ENCODE data around the gene CENPK. TPM values are rescaled to one million over a fixed set of nuclear protein-coding genes. Genes with fewer than 3 reads are reported as not detected.

Gene CENPK
- total RNA-seq, 1 experiment from 2014 or later = 45.6 TPM

DNA sequence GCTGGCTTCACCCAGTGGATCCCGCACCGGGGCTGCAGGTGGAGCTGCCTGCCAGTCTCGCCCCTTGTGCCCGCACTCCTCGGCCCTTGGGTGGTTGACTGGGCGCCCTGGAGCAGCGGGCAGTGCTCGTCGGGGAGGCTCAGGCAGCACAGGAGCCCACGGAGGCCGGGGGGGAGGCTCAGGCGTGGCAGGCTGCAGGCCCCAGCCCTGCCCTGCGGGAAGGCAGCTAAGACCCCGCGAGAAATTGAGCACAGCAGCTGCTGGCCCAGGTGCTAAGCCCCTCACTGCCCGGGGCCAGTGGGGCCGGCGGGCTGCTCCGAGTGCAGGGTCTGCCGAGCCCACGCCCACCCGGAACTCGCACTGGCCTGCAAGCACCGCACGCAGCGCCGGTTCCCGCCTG, 77.6 kb downstream of the CENPK start:
- Histone ChIP-seq H3K4me1 (replicated peaks; ENCODE audit: insufficient read depth) (peaks cover 16% of the 10 kb centered on the region), H4K20me1 (ENCODE audit: insufficient read depth) (no peaks in the 10 kb centered on the region), H3K9me3 (ENCODE audit: insufficient read depth, low read depth) (no peaks in the 10 kb centered on the region), H3K27me3 (ENCODE audit: insufficient read depth, low read depth) (no peaks in the 10 kb centered on the region), H3K79me2 (ENCODE audit: low read depth) (no peaks in the 10 kb centered on the region), H3K4me3 (no peak overlapping the region), H3K4me2 (no peak overlapping the region), H3K27ac (no peak overlapping the region), H2AFZ (no peak overlapping the region), H3K36me3 (ENCODE audit: low read depth) (no peaks in the 10 kb centered on the region), H3F3A (ENCODE audit: insufficient read depth, low read depth) (peaks cover 14% of the 10 kb centered on the region), H3K9me2 (ENCODE audit: insufficient read depth) (no peaks in the 10 kb centered on the region)
- CTCF ChIA-PET = interaction anchor here (1.1 kb wide), 1 partner anchor 674 kb away, joined by 4 read pairs; no protein-coding TSS in a partner anchor
- POLR2A ChIA-PET (ENCODE audit: unreplicated experiment) = no interaction called here
- BruUV-seq (replicated peaks) = no TSS peak
- TF ChIP-seq, protein P1, sequence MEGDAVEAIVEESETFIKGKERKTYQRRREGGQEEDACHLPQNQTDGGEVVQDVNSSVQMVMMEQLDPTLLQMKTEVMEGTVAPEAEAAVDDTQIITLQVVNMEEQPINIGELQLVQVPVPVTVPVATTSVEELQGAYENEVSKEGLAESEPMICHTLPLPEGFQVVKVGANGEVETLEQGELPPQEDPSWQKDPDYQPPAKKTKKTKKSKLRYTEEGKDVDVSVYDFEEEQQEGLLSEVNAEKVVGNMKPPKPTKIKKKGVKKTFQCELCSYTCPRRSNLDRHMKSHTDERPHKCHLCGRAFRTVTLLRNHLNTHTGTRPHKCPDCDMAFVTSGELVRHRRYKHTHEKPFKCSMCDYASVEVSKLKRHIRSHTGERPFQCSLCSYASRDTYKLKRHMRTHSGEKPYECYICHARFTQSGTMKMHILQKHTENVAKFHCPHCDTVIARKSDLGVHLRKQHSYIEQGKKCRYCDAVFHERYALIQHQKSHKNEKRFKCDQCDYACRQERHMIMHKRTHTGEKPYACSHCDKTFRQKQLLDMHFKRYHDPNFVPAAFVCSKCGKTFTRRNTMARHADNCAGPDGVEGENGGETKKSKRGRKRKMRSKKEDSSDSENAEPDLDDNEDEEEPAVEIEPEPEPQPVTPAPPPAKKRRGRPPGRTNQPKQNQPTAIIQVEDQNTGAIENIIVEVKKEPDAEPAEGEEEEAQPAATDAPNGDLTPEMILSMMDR (conservative IDR thresholded peaks at IDR 0.05) = no peak
- no peak for TF ChIP-seq EZH2 (IDR thresholded peaks at IDR 0.05; ENCODE audit: low read depth)
- no peak for DNase-seq
- intact Hi-C loops (cut with micrococcal nuclease; ENCODE audit: unreplicated experiment) = no loop called here

DNA sequence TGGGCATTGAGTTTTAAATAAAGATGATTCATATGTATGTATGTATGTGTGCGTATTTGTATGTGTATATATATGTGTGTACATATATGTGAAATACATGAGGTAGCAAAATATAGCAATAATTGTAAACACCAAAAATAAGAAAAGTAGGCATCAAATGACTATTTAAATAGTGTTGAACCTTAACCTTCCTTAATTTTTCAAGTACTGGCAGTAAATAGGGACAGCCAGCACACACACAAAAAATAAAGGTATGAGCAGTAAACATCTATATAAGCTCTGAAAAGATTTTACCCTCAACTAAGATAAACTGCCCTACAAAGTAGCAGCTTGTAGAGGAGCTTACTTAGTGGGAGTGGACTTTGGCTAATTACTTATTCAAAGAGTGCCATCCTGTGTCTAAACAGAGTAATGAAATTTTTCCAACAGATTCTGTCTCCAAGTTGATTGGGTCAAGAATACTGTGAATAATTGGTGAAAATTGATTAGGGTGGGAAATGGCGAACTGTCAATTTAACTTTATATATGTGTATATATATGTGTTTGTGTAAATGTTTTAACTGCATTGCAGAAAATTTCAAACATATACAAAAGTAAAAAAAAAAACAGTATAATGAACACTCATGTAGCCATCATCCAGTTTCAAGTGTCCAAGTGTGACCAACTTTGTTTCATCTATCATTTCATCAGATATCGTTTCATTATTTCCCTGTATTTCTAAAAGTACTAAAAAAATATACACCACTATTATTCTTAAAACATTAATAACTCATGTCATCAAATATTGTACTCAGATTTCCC, 79.2 kb downstream of the CENPK start:
- H3K79me2 ChIP-seq (ENCODE audit: low read depth) = no peaks in the 10 kb centered on the region
- peak overlapping the region; percentile 97 for H3K4me2 ChIP-seq
- peaks cover 26% of the 10 kb centered on the region for H3K4me1 ChIP-seq (replicated peaks; ENCODE audit: insufficient read depth)
- peak in 1 of 2 experiments; percentile 61 for DNase-seq
- no peaks in the 10 kb centered on the region for H3K9me2 ChIP-seq (ENCODE audit: insufficient read depth)
- CTCF ChIA-PET = interaction anchor here (0.6 to 2.2 kb wide), 10 partner anchors 24 to 1254 kb away, joined by 3 to 21 read pairs (median 3); partner anchors contain the start of genes CENPK and PPWD1
- TF ChIP-seq, protein P1 (conservative IDR thresholded peaks at IDR 0.05) = peak; percentile 78
- no peak for TF ChIP-seq EZH2 (IDR thresholded peaks at IDR 0.05; ENCODE audit: low read depth)
- H3F3A ChIP-seq (ENCODE audit: insufficient read depth, low read depth) = peaks cover 14% of the 10 kb centered on the region
- H2AFZ ChIP-seq = no peak overlapping the region; the same call in 1 of the 2 replicates
- intact Hi-C loops (cut with micrococcal nuclease; ENCODE audit: unreplicated experiment) = loop anchor here (1.0 to 5.0 kb wide), 6 partner anchors 271 to 848 kb away; no protein-coding TSS in a partner anchor
- H3K36me3 ChIP-seq (ENCODE audit: low read depth) = no peaks in the 10 kb centered on the region
- no peaks in the 10 kb centered on the region for H4K20me1 ChIP-seq (ENCODE audit: insufficient read depth)
- H3K27ac ChIP-seq = no peak overlapping the region; the same call in 1 of the 2 replicates
- H3K27me3 ChIP-seq (ENCODE audit: insufficient read depth, low read depth) = no peaks in the 10 kb centered on the region
- POLR2A ChIA-PET (ENCODE audit: unreplicated experiment) = interaction anchor here (0.6 kb wide), 1 partner anchor 745 kb away, joined by 4 read pairs; no protein-coding TSS in a partner anchor
- H3K9me3 ChIP-seq (ENCODE audit: insufficient read depth, low read depth) = no peaks in the 10 kb centered on the region
- no TSS peak for BruUV-seq (replicated peaks)
- peak overlapping the region; percentile 85 for H3K4me3 ChIP-seq

DNA sequence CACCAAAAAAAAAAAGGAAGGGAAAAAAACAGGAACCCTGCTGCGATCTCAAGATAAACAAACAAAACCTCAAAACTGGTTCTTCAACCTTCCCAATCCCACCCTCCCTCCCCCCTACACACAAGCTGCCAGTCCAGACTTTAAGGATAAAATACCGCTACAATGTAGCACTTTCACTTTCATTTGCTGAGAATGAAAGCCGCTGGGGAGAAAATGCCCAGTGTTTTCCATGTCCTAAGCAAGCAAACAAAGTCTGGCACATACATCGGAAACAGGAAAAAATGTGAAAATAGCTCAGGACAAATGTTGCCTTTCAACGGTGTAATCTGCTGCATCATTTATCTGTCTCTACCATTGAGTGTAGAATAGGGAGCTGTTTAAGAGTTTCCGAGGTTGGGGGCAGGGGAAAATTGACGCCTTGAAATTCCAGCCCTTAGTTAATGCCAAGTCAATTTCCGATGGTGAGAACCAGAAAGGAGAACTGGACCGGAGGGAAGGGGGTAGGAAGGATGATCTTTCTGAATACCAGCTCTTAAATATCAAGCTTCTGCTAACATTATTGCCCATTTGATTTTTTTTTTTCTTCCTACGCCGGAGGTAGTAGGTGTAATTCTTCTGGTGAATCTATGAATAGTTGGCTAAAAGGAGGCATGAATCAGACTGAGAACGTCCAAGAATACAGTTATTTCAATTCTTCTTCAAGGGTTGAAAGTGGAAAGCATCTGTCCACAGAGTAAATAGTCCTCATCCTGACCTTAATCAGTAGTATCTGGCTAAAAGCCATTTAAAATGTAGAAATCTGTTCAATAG, 80.0 kb downstream of the CENPK start:
- Histone ChIP-seq H2AFZ (peak overlapping the region; percentile 85), H3K4me1 (replicated peaks; ENCODE audit: insufficient read depth) (peaks cover 26% of the 10 kb centered on the region), H3K4me2 (peak overlapping the region; percentile 97), H3K36me3 (ENCODE audit: low read depth) (no peaks in the 10 kb centered on the region), H3F3A (ENCODE audit: insufficient read depth, low read depth) (peaks cover 14% of the 10 kb centered on the region), H3K79me2 (ENCODE audit: low read depth) (no peaks in the 10 kb centered on the region), H3K4me3 (peak overlapping the region; percentile 85), H3K9me3 (ENCODE audit: insufficient read depth, low read depth) (no peaks in the 10 kb centered on the region), H3K9me2 (ENCODE audit: insufficient read depth) (no peaks in the 10 kb centered on the region), H4K20me1 (ENCODE audit: insufficient read depth) (no peaks in the 10 kb centered on the region), H3K27ac (no peak overlapping the region; the same call in 1 of the 2 replicates), H3K27me3 (ENCODE audit: insufficient read depth, low read depth) (no peaks in the 10 kb centered on the region)
- TF ChIP-seq, protein P1 (conservative IDR thresholded peaks at IDR 0.05) = no peak
- no peak for TF ChIP-seq EZH2 (IDR thresholded peaks at IDR 0.05; ENCODE audit: low read depth)
- CTCF ChIA-PET = interaction anchor here (0.5 to 2.2 kb wide), 14 partner anchors 24 to 1254 kb away, joined by 3 to 21 read pairs (median 3); partner anchors contain the start of genes CENPK and PPWD1
- POLR2A ChIA-PET (ENCODE audit: unreplicated experiment) = interaction anchor here (0.6 to 0.8 kb wide), 3 partner anchors 53 to 671 kb away, joined by 4 to 12 read pairs (median 7); no protein-coding TSS in a partner anchor
- BruUV-seq (replicated peaks) = no TSS peak
- intact Hi-C loops (cut with micrococcal nuclease; ENCODE audit: unreplicated experiment) = loop anchor here (1.0 to 5.0 kb wide), 7 partner anchors 271 to 848 kb away; no protein-coding TSS in a partner anchor
- peak in 1 of 2 experiments; percentile 44 for DNase-seq
